ENCODE results near the gene HDAC4.

Gene HDAC4

DNA sequence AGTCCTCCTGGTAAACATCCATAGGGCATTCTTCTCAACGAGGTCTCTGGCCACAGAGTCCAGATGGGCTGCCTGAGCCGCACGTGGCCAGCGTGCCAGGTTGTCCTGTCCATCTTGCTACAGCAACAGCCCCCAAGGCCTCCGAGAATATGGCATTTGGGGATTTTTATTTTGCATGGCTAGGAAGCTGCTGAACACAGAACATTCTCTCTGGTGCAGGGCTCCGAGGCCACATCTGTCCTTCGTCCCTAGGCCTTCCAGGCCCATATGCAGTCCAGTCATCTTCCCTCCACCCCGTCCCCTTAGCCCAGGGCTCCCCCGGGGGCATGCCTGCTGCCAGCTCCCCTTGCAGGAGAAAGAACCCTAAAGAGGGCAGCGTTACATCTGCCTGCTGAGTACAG lies 2.3 kb downstream of the HDAC4 start:
- H3K4me1 ChIP-seq (ENCODE audit: control insufficient read depth in 1 of 2, insufficient read depth in 2 of 2, low read length in 2 of 2): peaks cover 0 to 14% of the 10 kb centered on the region in 2 donors
- no peaks in the 10 kb centered on the region for H3K27me3 ChIP-seq (ENCODE audit: control insufficient read depth in 1 of 2, insufficient read depth in 2 of 2, low read length in 2 of 2)
- no peak overlapping the region for H3K9ac ChIP-seq (ENCODE audit: low read depth in 1 of 2, low read length in 2 of 2)
- H3K36me3 ChIP-seq (ENCODE audit: control insufficient read depth in 1 of 2, insufficient read depth in 2 of 2, low read length in 2 of 2): no peaks in the 10 kb centered on the region
- H3K9me3 ChIP-seq (ENCODE audit: control insufficient read depth in 1 of 2, low read length in 2 of 2): no peaks in the 10 kb centered on the region
- H3K4me3 ChIP-seq (ENCODE audit: low read depth in 1 of 2, low read length in 2 of 2): no peak overlapping the region
- H3K27ac ChIP-seq (ENCODE audit: low read depth, low read length): no peak overlapping the region

DNA sequence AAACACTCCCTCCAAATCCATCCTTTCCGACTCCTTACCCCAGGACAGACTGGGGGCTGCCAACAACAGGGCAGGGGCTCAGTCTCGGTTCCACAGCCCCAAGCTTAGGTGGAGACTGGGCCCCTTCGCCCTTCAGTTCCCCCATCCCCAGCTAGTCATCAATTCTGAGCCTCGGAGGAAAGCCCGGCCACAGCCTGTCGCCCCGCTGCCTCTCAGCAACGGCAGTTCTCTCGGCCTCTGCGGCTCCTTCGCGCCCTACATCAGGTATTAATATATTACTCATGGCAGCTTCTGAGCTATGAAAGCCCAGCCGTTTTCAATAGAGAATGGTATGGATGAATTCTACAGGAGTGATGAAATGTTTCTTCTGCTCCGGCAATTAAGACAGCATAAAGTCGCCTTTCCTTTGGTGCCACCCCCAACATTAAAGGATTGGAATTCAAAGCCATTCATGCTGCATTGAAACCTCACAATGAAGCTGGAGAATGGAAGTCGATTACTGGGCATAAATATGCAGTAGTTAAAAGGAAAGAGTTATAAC lies 2.8 kb downstream of the HDAC4 start:
- no peak overlapping the region for H3K4me3 ChIP-seq (ENCODE audit: low read depth in 1 of 2, low read length in 2 of 2)
- no peak overlapping the region for H3K27ac ChIP-seq (ENCODE audit: low read depth, low read length)
- no peaks in the 10 kb centered on the region for H3K9me3 ChIP-seq (ENCODE audit: control insufficient read depth in 1 of 2, low read length in 2 of 2)
- no peaks in the 10 kb centered on the region for H3K27me3 ChIP-seq (ENCODE audit: control insufficient read depth in 1 of 2, insufficient read depth in 2 of 2, low read length in 2 of 2)
- H3K4me1 ChIP-seq (ENCODE audit: control insufficient read depth in 1 of 2, insufficient read depth in 2 of 2, low read length in 2 of 2): peaks cover 3 to 18% of the 10 kb centered on the region in 2 donors
- H3K36me3 ChIP-seq (ENCODE audit: control insufficient read depth in 1 of 2, insufficient read depth in 2 of 2, low read length in 2 of 2): no peaks in the 10 kb centered on the region
- no peak overlapping the region for H3K9ac ChIP-seq (ENCODE audit: low read depth in 1 of 2, low read length in 2 of 2)

DNA sequence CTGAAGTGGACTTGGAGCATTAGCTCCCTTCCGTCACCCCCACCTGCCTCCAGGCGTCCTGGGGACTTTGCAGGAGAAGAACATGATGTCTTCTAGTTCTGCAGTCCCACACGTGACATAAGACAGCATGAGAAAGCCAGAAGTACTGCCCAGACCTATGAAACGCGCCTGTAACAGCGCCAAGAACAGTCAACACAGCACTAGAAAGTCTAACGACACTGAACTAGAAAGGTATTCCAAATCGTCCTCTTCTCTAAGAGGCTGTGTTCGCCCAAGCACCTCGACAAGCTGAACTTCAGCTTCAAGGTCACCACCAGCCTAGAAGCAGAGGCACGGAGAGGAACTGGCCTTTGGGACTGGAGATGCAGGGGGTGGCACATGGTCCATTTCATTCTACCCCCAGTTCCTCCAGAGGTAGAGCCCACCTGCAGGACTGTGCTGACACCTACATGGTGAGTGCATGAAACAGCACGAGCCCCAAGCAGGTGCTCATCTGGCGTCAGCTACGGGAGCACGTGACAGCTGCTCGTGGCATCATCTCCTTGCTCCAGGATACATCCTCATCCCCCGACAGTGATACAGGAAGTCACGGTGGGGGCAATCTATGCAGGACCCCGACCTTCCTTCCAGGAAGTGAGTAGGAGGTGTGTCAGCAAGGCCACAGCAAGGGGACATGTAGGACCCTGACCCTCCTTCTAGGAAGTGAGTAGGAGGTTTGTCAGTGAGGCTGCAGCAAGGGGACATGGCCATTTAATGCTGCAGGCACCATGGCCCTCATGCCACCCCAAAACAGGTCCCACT lies 3.7 kb downstream of the HDAC4 start:
- H3K27ac ChIP-seq (ENCODE audit: low read depth, low read length): no peak overlapping the region
- peaks cover 5 to 24% of the 10 kb centered on the region in 2 donors for H3K4me1 ChIP-seq (ENCODE audit: control insufficient read depth in 1 of 2, insufficient read depth in 2 of 2, low read length in 2 of 2)
- no peaks in the 10 kb centered on the region for H3K27me3 ChIP-seq (ENCODE audit: control insufficient read depth in 1 of 2, insufficient read depth in 2 of 2, low read length in 2 of 2)
- no peaks in the 10 kb centered on the region for H3K36me3 ChIP-seq (ENCODE audit: control insufficient read depth in 1 of 2, insufficient read depth in 2 of 2, low read length in 2 of 2)
- H3K9me3 ChIP-seq (ENCODE audit: control insufficient read depth in 1 of 2, low read length in 2 of 2): no peaks in the 10 kb centered on the region
- no peak overlapping the region for H3K4me3 ChIP-seq (ENCODE audit: low read depth in 1 of 2, low read length in 2 of 2)
- no peak overlapping the region for H3K9ac ChIP-seq (ENCODE audit: low read depth in 1 of 2, low read length in 2 of 2)

DNA sequence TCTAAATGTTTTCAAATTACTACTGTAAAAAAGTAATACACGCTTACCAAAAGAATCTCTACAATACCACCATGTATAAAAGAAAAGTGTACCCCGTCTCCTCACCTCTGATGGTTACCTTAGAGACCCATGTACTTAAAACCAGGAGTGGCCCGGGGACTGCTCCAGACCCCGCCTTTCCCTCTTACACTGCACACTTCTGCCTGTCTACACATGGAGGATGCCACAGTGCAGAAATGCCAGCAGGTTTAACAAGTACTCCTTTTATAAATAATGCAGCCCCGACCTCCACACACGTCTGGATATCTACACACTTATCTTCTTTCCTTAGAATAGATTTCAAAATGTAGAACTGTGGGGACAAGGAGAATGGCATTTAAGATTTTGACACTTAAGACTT lies 5.3 kb downstream of the HDAC4 start:
- Histone ChIP-seq H3K4me1 (ENCODE audit: control insufficient read depth in 1 of 2, insufficient read depth in 2 of 2, low read length in 2 of 2) (peaks cover 5 to 24% of the 10 kb centered on the region in 2 donors), H3K27ac (ENCODE audit: low read depth, low read length) (no peak overlapping the region), H3K9ac (ENCODE audit: low read depth in 1 of 2, low read length in 2 of 2) (no peak overlapping the region), H3K27me3 (ENCODE audit: control insufficient read depth in 1 of 2, insufficient read depth in 2 of 2, low read length in 2 of 2) (no peaks in the 10 kb centered on the region), H3K36me3 (ENCODE audit: control insufficient read depth in 1 of 2, insufficient read depth in 2 of 2, low read length in 2 of 2) (no peaks in the 10 kb centered on the region), H3K4me3 (ENCODE audit: low read depth in 1 of 2, low read length in 2 of 2) (no peak overlapping the region), H3K9me3 (ENCODE audit: control insufficient read depth in 1 of 2, low read length in 2 of 2) (no peaks in the 10 kb centered on the region)

DNA sequence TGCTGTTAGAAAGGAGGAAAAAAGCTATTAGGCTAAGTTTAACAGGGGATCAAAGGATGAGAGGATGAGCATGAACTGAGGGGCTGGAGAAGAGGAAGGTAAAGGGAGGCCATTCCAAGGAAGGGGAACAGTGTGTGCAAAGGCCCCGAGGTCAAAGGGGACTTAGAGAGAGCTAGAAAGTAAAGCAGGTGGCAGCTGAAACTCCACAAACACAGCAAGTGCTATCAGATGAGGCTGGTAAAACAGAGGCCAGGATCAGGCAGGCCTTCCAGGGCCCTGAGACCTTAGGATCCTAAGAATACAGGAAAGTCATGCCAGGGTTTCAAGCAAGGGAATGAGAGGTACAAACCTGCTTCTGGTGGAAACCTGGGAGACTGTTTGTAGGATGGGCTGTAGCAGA lies 5.8 kb downstream of the HDAC4 start:
- H3K4me1 ChIP-seq (ENCODE audit: control insufficient read depth in 1 of 2, insufficient read depth in 2 of 2, low read length in 2 of 2): peaks cover 5 to 24% of the 10 kb centered on the region in 2 donors
- no peaks in the 10 kb centered on the region for H3K27me3 ChIP-seq (ENCODE audit: control insufficient read depth in 1 of 2, insufficient read depth in 2 of 2, low read length in 2 of 2)
- H3K27ac ChIP-seq (ENCODE audit: low read depth, low read length): no peak overlapping the region
- no peak overlapping the region for H3K9ac ChIP-seq (ENCODE audit: low read depth in 1 of 2, low read length in 2 of 2)
- H3K36me3 ChIP-seq (ENCODE audit: control insufficient read depth in 1 of 2, insufficient read depth in 2 of 2, low read length in 2 of 2): no peaks in the 10 kb centered on the region
- no peaks in the 10 kb centered on the region for H3K9me3 ChIP-seq (ENCODE audit: control insufficient read depth in 1 of 2, low read length in 2 of 2)
- H3K4me3 ChIP-seq (ENCODE audit: low read depth in 1 of 2, low read length in 2 of 2): no peak overlapping the region

DNA sequence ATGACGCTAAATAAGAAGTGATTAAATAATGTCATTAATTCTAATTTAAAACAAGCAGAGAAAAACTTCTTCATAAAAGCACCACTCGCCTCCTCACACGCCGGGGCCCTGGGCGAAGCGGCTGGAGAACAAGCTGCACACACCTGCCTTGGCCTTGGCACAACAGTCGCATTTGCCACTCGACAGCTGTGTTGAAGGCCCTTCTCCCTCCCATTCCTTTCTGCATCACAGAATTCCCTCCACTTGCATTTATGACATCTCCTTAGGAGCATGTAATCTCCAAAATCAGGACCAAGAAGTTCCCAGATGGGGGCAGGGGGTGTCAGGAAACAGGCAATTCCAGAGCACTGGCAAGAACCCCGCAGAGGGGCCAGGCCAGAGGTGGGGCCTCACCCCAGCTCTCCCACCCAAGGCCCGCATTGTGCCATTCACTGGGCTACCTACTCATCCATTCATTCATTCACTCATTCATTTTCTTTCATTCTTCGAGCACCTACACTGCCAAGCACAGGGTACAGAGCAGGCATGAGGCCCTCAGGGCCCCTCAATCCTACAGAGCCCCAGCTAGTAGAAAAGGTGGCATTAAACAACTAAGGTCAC lies 6.4 kb downstream of the HDAC4 start:
- H3K9me3 ChIP-seq (ENCODE audit: control insufficient read depth in 1 of 2, low read length in 2 of 2): no peaks in the 10 kb centered on the region
- H3K9ac ChIP-seq (ENCODE audit: low read depth in 1 of 2, low read length in 2 of 2): no peak overlapping the region
- H3K4me3 ChIP-seq (ENCODE audit: low read depth in 1 of 2, low read length in 2 of 2): no peak overlapping the region
- H3K4me1 ChIP-seq (ENCODE audit: control insufficient read depth in 1 of 2, insufficient read depth in 2 of 2, low read length in 2 of 2): peaks cover 5 to 24% of the 10 kb centered on the region in 2 donors
- peaks cover 0 to 3% of the 10 kb centered on the region in 2 donors for H3K36me3 ChIP-seq (ENCODE audit: control insufficient read depth in 1 of 2, insufficient read depth in 2 of 2, low read length in 2 of 2)
- no peaks in the 10 kb centered on the region for H3K27me3 ChIP-seq (ENCODE audit: control insufficient read depth in 1 of 2, insufficient read depth in 2 of 2, low read length in 2 of 2)
- H3K27ac ChIP-seq (ENCODE audit: low read depth, low read length): no peak overlapping the region

DNA sequence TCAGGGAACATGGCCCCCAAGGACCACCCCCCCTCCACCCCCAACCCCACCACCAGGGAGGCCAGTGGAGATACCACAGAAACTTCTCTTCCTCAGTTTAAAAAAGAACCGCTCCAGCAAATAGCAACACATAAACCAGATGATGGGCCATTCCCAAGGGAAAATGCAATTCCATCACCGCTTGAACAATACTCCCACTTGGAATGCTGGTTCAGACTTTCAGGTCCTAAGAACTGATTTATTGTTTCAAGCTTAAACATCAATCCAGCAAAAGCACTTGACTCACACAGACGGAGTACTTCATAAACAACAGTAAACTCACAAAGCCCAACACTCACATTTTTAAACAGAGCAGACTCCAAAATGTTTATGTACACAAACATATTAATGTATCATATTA lies 6.9 kb downstream of the HDAC4 start:
- H3K27ac ChIP-seq (ENCODE audit: low read depth, low read length): no peak overlapping the region
- no peaks in the 10 kb centered on the region for H3K27me3 ChIP-seq (ENCODE audit: control insufficient read depth in 1 of 2, insufficient read depth in 2 of 2, low read length in 2 of 2)
- peaks cover 5 to 21% of the 10 kb centered on the region in 2 donors for H3K4me1 ChIP-seq (ENCODE audit: control insufficient read depth in 1 of 2, insufficient read depth in 2 of 2, low read length in 2 of 2)
- H3K9me3 ChIP-seq (ENCODE audit: control insufficient read depth in 1 of 2, low read length in 2 of 2): no peaks in the 10 kb centered on the region
- H3K4me3 ChIP-seq (ENCODE audit: low read depth in 1 of 2, low read length in 2 of 2): no peak overlapping the region
- no peak overlapping the region for H3K9ac ChIP-seq (ENCODE audit: low read depth in 1 of 2, low read length in 2 of 2)
- peaks cover 0 to 3% of the 10 kb centered on the region in 2 donors for H3K36me3 ChIP-seq (ENCODE audit: control insufficient read depth in 1 of 2, insufficient read depth in 2 of 2, low read length in 2 of 2)

DNA sequence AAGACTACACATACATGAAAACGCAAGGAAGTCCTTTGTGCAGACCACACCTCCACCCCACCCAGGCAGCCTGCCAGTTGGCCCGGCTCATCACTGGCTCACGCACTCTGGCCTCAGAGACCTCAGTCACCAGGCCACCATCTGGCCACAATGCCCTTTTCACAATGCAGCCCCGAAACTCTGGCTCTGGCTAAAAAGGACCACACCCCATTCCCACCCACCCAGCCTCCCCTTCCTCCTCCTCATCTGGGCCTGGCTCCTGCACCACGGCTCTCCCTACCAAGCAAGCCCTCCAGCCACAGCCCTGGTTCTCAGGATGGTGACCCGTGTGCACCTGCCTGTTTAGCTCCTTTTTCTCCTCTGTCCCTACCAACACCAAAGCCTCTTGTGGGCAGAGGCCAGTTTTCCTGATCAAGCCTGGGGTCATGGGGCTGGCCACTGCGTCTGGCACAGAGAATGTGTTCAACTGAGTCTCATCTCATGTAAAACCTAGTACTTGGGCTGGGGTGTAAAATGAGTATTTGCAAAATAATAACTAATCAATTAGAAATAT lies 7.4 kb downstream of the HDAC4 start:
- Histone ChIP-seq H3K36me3 (ENCODE audit: control insufficient read depth in 1 of 2, insufficient read depth in 2 of 2, low read length in 2 of 2) (peaks cover 0 to 3% of the 10 kb centered on the region in 2 donors), H3K4me1 (ENCODE audit: control insufficient read depth in 1 of 2, insufficient read depth in 2 of 2, low read length in 2 of 2) (peaks cover 5 to 16% of the 10 kb centered on the region in 2 donors), H3K27ac (ENCODE audit: low read depth, low read length) (no peak overlapping the region), H3K4me3 (ENCODE audit: low read depth in 1 of 2, low read length in 2 of 2) (no peak overlapping the region), H3K27me3 (ENCODE audit: control insufficient read depth in 1 of 2, insufficient read depth in 2 of 2, low read length in 2 of 2) (no peaks in the 10 kb centered on the region), H3K9me3 (ENCODE audit: control insufficient read depth in 1 of 2, low read length in 2 of 2) (no peaks in the 10 kb centered on the region), H3K9ac (ENCODE audit: low read depth in 1 of 2, low read length in 2 of 2) (no peak overlapping the region)

DNA sequence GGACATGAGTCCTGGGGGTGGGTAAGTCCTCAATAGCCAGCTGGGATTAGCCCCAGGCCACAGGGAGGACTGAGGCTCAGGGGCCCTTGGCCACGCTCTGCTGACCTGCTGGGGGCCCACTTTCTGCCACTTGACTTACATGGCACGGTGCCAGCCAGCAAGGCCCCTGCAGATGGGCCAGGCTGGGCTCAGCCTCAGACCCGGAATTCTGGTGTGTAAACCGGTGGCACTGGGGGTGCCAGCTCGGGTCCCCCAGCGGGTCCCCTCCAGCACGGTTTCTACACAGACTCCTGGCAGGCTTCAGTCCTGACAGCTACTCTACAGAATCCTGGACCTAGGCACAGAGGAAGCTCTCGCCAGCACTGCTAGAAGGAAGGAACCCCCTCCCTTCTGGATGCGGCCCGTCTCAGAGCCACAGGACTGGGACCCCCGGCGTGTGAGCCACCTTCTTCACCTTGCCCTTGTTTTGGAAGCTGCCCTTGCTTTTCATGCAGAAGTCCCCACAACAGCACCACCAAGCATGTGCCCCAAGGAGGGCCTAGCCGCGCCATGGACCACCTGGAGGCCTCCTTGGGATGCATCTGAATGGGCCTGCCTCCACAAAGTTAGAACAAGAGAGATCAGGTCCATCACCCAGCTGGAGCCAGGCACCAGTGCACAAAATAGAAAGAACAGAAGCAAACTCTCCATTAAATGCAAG lies 8.0 kb downstream of the HDAC4 start:
- Histone ChIP-seq H3K9me3 (ENCODE audit: control insufficient read depth in 1 of 2, low read length in 2 of 2) (no peaks in the 10 kb centered on the region), H3K4me3 (ENCODE audit: low read depth in 1 of 2, low read length in 2 of 2) (no peak overlapping the region), H3K4me1 (ENCODE audit: control insufficient read depth in 1 of 2, insufficient read depth in 2 of 2, low read length in 2 of 2) (peaks cover 5 to 12% of the 10 kb centered on the region in 2 donors), H3K36me3 (ENCODE audit: control insufficient read depth in 1 of 2, insufficient read depth in 2 of 2, low read length in 2 of 2) (peaks cover 0 to 6% of the 10 kb centered on the region in 2 donors), H3K27ac (ENCODE audit: low read depth, low read length) (no peak overlapping the region), H3K27me3 (ENCODE audit: control insufficient read depth in 1 of 2, insufficient read depth in 2 of 2, low read length in 2 of 2) (no peaks in the 10 kb centered on the region), H3K9ac (ENCODE audit: low read depth in 1 of 2, low read length in 2 of 2) (no peak overlapping the region)

DNA sequence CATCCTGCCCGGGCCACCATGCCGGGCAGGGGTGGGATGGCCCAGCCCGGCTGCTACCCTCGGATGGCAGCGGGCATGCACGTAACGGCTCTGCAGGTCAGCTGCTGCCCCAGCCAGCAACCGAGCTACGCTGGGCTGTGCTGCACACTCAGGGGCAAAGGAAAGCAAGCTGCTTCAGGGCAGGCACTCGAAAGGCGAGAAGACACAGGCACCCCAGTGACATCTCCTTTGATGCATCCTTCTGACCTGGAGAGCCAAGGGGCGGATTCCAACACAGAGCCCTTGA lies 8.8 kb downstream of the HDAC4 start:
- no peak overlapping the region for H3K9ac ChIP-seq (ENCODE audit: low read depth in 1 of 2, low read length in 2 of 2)
- H3K4me1 ChIP-seq (ENCODE audit: control insufficient read depth in 1 of 2, insufficient read depth in 2 of 2, low read length in 2 of 2): peaks cover 5 to 12% of the 10 kb centered on the region in 2 donors
- H3K36me3 ChIP-seq (ENCODE audit: control insufficient read depth in 1 of 2, insufficient read depth in 2 of 2, low read length in 2 of 2): peaks cover 0 to 6% of the 10 kb centered on the region in 2 donors
- no peaks in the 10 kb centered on the region for H3K9me3 ChIP-seq (ENCODE audit: control insufficient read depth in 1 of 2, low read length in 2 of 2)
- H3K4me3 ChIP-seq (ENCODE audit: low read depth in 1 of 2, low read length in 2 of 2): no peak overlapping the region
- no peaks in the 10 kb centered on the region for H3K27me3 ChIP-seq (ENCODE audit: control insufficient read depth in 1 of 2, insufficient read depth in 2 of 2, low read length in 2 of 2)
- H3K27ac ChIP-seq (ENCODE audit: low read depth, low read length): no peak overlapping the region
